Rectal smooth muscle tissue (tissue), 1 donor: ENCODE measurements around the gene MAST2.
"Not testable (repeated sequence)": the region's sequence is repeated elsewhere in the genome, so short reads cannot be mapped to it uniquely, and the experiment has no call there.

Experiments used
- H3K27ac ChIP-seq: one replicate; pipeline ENCODE4 v1.7.0; 2013; ENCODE audit warnings: low read depth, low read length, inconsistent platforms
- H3K27me3 ChIP-seq: one replicate; pipeline ENCODE4 v1.7.0; 2013; ENCODE audit warnings: low read length; ENCODE audit not compliant: control insufficient read depth, insufficient read depth
- H3K36me3 ChIP-seq: one replicate; pipeline ENCODE4 v1.7.0; 2013; ENCODE audit warnings: low read length; ENCODE audit not compliant: control insufficient read depth, insufficient read depth
- H3K4me1 ChIP-seq: one replicate; pipeline ENCODE4 v1.7.0; 2013; ENCODE audit warnings: low read length; ENCODE audit not compliant: control insufficient read depth, insufficient read depth
- H3K4me3 ChIP-seq: one replicate; pipeline ENCODE4 v1.7.0; 2013; ENCODE audit warnings: low read length
- H3K9ac ChIP-seq: one replicate; pipeline ENCODE4 v1.7.0; 2013; ENCODE audit warnings: low read length

Gene MAST2

DNA sequence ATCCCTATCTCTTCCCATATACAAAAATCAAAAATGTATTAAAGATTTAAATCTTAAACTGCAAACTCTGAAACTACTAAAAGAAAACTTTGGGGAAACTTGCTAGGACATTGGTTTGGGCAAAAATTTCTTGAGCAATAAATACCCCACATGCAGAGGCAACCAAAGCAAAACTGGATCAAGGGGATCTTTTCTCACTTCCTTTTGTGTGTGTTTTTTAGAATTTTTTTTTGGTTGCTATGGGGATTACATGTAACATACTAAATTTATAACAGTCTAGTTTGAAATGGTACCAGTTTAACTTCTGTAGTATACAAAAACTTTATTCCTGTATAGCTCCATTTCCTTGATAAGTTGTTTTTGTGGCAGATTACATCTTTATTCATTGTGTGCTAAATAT is 16.8 kb downstream of the MAST2 start:
- Histone ChIP-seq H3K9ac (no peak overlapping the region), H3K36me3 (no peaks in the 10 kb centered on the region), H3K4me3 (no peak overlapping the region), H3K27me3 (no peaks in the 10 kb centered on the region), H3K4me1 (no peaks in the 10 kb centered on the region), H3K27ac (no peak overlapping the region)

DNA sequence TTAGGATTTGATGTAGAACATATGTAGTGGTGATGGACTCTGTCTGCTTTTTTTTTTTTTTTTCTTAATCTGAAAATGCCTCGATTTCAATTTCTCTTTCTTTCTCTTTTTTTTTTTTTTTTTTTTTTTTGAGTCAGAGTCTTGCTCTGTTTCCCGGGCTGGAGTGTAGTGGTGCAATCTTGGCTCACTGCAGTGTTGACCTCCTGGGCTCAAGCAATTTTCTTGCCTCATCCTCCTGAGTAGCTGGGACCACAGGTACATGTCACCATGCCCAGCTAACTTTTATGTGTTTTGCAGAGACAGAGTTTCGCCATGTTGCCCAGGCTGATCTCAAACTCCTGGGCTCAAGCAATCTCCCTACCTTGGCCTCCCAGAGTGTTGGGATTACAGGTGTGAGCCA is 17.4 kb downstream of the MAST2 start:
- H3K9ac ChIP-seq, result no peak overlapping the region
- no peak overlapping the region for H3K4me3 ChIP-seq
- no peak overlapping the region for H3K27ac ChIP-seq
- no peaks in the 10 kb centered on the region for H3K4me1 ChIP-seq
- no peaks in the 10 kb centered on the region for H3K36me3 ChIP-seq
- H3K27me3 ChIP-seq, result no peaks in the 10 kb centered on the region

DNA sequence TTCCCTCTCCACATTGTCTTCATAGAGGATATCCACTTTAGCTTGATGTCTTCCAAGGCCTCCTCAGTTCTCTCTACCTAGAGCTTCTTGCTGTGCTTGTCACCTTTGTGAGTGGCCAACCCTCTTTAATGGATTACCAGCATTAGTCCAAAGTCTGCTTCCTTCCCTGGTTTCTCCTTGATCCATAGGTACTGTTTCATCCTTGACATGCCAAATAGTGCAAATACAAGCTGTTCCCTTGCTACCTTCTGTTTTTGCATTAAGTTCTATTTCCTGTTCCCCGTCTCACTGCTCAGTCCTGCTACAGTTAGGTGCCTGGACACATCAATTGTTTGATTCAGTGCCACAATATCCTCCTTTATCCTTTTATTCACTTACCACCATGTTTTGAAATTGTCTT is 19.2 kb downstream of the MAST2 start:
- no peak overlapping the region for H3K4me3 ChIP-seq
- H3K4me1 ChIP-seq, result no peaks in the 10 kb centered on the region
- H3K9ac ChIP-seq, result no peak overlapping the region
- H3K27ac ChIP-seq, result no peak overlapping the region
- H3K36me3 ChIP-seq, result no peaks in the 10 kb centered on the region
- H3K27me3 ChIP-seq, result no peaks in the 10 kb centered on the region

DNA sequence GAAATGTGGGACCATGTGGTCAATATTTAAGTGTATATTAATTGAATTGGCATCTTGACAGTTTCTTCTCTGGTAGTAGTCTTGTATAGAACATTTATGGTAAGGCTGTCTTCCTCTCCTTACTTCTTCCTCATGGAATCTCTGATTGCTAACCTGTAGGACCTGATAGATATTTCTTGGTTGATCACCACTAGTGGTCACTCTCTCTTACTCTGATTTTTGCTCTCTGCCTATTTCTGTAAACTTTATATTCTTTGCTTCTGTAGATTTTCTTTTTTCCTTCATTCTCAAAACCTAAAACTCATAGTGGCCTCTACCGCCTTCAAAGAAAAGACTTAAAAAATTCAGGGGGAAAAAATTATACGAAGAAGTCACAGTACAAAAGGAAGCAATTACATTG is 21.2 kb downstream of the MAST2 start:
- H3K36me3 ChIP-seq, result no peaks in the 10 kb centered on the region
- H3K4me3 ChIP-seq, result no peak overlapping the region
- H3K4me1 ChIP-seq, result no peaks in the 10 kb centered on the region
- H3K27ac ChIP-seq, result no peak overlapping the region
- H3K9ac ChIP-seq, result no peak overlapping the region
- no peaks in the 10 kb centered on the region for H3K27me3 ChIP-seq

DNA sequence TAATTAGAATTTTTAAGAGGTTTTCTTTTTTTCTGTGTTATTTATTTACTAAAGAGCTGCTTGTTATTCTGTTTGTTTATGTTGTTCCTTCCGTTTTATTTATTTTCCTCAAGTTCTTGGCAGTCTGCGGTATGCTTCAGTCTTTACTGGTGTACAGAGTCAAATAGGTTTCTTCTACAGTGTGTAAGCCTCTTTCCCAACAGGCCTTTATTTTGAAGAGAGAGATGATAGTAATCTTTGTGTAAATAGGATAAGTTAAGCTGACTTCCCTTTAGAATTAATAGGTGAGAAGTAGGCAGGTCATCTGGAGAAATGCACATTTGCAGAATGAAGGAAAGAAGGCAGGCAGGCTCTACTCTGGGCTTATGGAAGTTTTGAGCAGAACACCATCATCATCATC is 23.8 kb downstream of the MAST2 start:
- no peaks in the 10 kb centered on the region for H3K36me3 ChIP-seq

DNA sequence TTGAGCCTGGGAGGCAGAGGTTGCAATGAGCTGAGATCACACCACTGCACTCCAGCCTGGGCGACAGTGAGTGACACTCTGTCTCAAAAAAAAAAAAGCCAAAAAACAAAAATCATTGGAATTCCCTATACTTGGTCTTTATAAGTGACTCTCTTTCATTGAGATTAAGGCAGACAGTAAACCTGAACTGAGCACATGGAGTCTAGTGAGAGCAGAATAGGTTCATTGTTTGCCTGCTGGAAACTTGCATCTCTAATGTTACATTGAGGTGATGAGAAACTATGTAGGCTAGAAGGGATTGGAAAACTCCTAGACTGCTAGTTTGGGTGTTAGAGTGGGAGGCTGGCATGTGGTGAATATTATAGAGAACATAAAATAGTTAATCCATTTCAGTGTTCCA is 25.4 kb downstream of the MAST2 start:
- Histone ChIP-seq H3K27ac (no peak overlapping the region), H3K4me3 (no peak overlapping the region), H3K36me3 (no peaks in the 10 kb centered on the region), H3K4me1 (no peaks in the 10 kb centered on the region), H3K27me3 (no peaks in the 10 kb centered on the region), H3K9ac (no peak overlapping the region)

More for the DNA sequence above, 23.8 kb downstream of the MAST2 start:
- Histone ChIP-seq H3K9ac (no peak overlapping the region), H3K4me3 (no peak overlapping the region), H3K27me3 (no peaks in the 10 kb centered on the region), H3K27ac (no peak overlapping the region), H3K4me1 (no peaks in the 10 kb centered on the region)

DNA sequence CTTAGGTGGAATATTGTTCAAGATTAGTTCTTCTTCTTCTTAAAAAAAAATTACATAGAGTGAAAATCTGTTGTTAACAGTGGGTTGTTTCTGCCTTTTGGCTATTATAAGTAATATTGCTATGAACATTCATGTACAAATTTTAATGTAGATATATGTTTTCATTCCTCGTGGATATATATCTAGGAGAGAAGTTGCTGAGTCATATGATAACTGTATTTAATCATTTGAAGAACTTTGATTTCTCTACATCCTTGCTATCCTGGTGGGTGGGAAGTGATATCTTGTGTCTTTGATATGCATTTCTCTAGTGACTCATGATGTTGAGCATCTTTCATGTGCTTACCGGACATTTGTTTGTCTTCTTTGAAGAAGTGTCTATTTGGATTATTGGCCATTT is 29.9 kb downstream of the MAST2 start:
- Histone ChIP-seq H3K4me1 (no peaks in the 10 kb centered on the region), H3K4me3 (no peak overlapping the region), H3K27ac (no peak overlapping the region), H3K27me3 (no peaks in the 10 kb centered on the region), H3K36me3 (no peaks in the 10 kb centered on the region), H3K9ac (no peak overlapping the region)

DNA sequence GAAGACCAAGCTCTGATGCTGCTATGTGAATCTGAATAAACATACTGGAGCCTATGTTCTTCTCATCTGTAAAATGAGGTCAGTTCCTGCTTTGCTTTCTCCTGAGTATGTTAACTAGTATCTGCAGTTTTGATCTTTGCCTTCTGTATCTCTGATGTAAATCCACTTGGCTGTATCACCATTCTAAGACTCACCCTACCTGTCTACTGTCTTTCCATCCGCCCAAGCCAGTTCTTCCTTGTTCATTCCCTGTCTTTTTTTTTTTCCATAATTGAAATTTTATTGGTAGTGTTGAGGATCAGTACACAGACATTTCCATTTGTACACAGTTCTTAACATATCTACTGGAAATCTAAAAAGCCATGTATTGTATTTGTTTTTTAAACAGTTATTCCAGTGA is 31.3 kb downstream of the MAST2 start:
- no peak overlapping the region for H3K9ac ChIP-seq
- no peak overlapping the region for H3K4me3 ChIP-seq
- H3K27me3 ChIP-seq, result no peaks in the 10 kb centered on the region
- no peak overlapping the region for H3K27ac ChIP-seq
- no peaks in the 10 kb centered on the region for H3K36me3 ChIP-seq
- no peaks in the 10 kb centered on the region for H3K4me1 ChIP-seq

DNA sequence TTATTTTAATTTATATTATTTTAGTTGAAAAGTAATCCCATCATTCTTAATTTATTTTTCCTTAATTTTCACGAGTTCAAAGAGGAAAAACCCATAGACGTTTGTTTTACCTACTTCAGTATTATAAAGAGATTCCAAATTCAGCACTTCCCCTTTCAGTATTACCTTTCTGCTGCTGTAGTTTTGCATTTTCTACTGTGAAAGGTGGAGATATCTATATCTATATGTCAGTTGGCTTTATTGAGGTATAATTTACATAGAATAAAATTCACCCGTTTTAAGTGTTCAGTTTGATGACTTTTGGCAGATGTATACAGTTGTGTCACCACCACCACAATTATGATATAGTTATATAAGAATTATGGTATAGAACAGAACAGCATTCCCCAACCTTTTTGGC is 33.0 kb downstream of the MAST2 start:
- Histone ChIP-seq H3K36me3 (no peaks in the 10 kb centered on the region), H3K4me3 (no peak overlapping the region), H3K27me3 (no peaks in the 10 kb centered on the region), H3K27ac (no peak overlapping the region), H3K4me1 (peaks cover 2% of the 10 kb centered on the region), H3K9ac (no peak overlapping the region)

DNA sequence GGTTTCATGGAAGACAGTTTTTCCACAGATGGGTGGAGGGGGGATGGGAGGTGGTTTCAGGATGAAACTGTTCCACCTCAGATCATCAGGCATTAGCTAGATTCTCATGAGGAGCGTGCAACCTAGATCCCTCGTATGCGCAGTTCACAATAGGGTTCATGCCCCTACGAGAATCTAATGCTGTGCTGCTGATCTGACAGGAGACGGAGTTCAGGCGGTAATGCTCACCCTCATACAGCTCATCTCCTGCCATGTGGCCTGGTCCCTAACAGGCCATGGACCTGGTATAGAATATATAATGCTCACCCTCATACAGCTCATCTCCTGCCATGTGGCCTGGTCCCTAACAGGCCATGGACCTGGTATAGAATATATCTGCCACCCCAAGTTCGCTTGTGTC is 33.4 kb downstream of the MAST2 start:
- not testable (repeated sequence) for H3K27ac ChIP-seq, H3K4me3 ChIP-seq, H3K27me3 ChIP-seq, H3K4me1 ChIP-seq, H3K36me3 ChIP-seq, H3K9ac ChIP-seq

DNA sequence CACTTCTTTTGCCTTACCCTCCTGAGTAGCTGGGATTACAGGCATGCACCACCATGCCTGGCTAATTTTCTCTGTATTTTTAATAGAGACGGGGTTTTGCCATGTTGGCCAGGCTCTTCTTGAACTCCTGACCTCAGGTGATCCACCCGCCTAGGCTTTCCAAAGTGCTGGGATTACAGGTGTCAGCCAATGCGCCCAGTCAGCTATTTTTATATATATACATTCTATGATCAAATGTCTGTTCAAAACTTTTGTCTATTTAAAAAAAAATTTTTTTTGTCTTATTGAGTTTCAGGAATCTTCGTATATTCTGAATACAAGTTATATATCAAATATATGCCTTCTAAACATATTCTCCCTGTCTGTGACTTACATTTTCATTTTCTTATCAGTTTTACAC is 34.9 kb downstream of the MAST2 start:
- H3K4me3 ChIP-seq, H3K27ac ChIP-seq, H3K36me3 ChIP-seq, H3K9ac ChIP-seq, H3K4me1 ChIP-seq, H3K27me3 ChIP-seq: not testable (repeated sequence)

DNA sequence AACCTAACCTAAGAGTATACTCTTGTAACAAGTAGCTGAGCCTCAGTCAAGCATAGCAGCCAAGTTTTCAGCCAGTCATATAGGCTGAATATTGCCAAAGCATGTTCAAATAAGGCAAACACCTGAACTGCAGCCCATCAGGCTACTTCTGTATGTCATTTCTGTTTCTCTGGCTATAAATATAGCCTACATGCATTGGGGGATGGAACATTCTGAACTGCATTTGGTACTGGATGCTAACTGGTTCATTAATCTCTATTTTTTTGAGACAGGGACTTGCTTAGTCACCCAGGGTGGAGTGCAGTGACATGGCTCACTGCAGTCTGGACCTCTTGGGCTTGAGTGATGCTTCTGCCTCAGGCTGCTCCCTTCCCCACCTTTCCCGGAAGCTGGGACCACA is 37.3 kb downstream of the MAST2 start:
- Histone ChIP-seq H3K4me1 (peaks cover 4% of the 10 kb centered on the region), H3K27ac (no peak overlapping the region), H3K27me3 (no peaks in the 10 kb centered on the region), H3K4me3 (no peak overlapping the region), H3K9ac (no peak overlapping the region), H3K36me3 (no peaks in the 10 kb centered on the region)

DNA sequence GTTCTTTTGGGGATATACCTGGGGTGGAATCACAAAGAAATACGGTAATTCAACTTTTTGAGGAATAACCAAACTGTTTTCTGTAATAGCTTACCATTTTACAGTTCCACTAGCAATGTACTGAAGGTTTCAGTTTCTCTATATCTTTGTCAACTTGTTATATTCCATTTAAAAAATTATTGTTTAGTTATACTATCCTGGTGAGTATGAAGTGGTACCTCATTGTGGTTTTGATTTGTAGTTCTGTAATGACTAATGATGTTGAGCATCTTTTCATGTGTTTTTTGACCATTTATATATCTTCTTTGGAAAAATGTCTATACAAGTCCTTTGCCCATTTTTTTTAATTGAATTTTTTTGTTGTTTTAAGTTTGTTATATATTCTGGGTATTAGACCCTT is 39.4 kb downstream of the MAST2 start:
- Histone ChIP-seq H3K36me3 (no peaks in the 10 kb centered on the region), H3K9ac (no peak overlapping the region), H3K4me3 (no peak overlapping the region), H3K4me1 (peaks cover 4% of the 10 kb centered on the region), H3K27ac (no peak overlapping the region), H3K27me3 (no peaks in the 10 kb centered on the region)

DNA sequence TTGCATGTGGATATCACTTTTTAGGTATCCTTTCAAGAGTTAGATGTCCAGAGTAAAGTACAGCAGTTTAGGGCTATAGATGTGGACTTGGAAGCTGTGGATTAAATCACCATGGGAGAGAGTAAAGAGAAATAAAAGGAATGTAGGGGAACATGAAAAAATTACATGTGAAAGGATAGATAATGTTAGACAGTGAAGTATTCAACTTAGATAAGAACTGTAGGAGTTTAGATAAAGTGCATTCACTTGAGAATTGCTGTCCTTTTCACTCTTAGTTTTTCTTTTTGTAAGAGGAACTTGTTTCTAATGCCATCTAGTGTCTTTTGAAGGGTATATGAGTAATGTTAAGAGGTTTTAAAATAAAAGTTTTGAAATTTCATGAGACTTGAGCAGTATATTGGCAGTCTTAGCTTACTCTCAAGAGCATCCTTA is 40.1 kb downstream of the MAST2 start:
- no peak overlapping the region for H3K27ac ChIP-seq
- no peak overlapping the region for H3K9ac ChIP-seq
- peaks cover 4% of the 10 kb centered on the region for H3K4me1 ChIP-seq
- no peak overlapping the region for H3K4me3 ChIP-seq
- no peaks in the 10 kb centered on the region for H3K36me3 ChIP-seq
- no peaks in the 10 kb centered on the region for H3K27me3 ChIP-seq
